GM12878 (cell line): Measurements from ENCODE around the gene CUL5. TPM values are rescaled to one million over a fixed set of nuclear protein-coding genes. Genes with fewer than 3 reads are reported as not detected.

Source experiments
- ATAC-seq: fragments of 200-7000 bp; cut with Tn5 transposase; 3 replicates; pipeline ENCODE4 v1.9.1; 2020; ENCODE audit warnings: mild to moderate bottlenecking, moderate library complexity
- BruUV-seq: library from RNA; stranded (reverse); fragments of 400-500 nt; replicated peaks from 2 replicates; lab custom pipeline; 2021; lab: Mats Ljungman, UMichigan
- CTCF ChIA-PET: fragments of 300-600 bp; sonication (Branson Sonifier 250); formaldehyde crosslinking; extraction: SDS; loops from one replicate; lab custom pipeline; 2021; ENCODE audit warnings: inconsistent platforms; lab: Yijun Ruan, JAX
- POLR2A ChIA-PET: fragments of 350-600 bp; formaldehyde crosslinking; extraction: SDS; loops from one replicate; lab custom pipeline; 2021; ENCODE audit warnings: inconsistent platforms; lab: Charles Lee
- RAD21 ChIA-PET: fragments of 300-600 bp; sonication (Branson Sonifier 250); formaldehyde crosslinking; loops from one replicate; lab custom pipeline; 2023; ENCODE audit warnings: antibody characterized with exemption; ENCODE audit not compliant: unreplicated experiment; lab: Charles Lee
- SMC1A ChIA-PET: fragments of 300-600 bp; sonication (Branson Sonifier 250); formaldehyde crosslinking; loops from one replicate; lab custom pipeline; 2023; ENCODE audit not compliant: unreplicated experiment, uncharacterized antibody; lab: Charles Lee
- DNase-seq: peaks from one replicate; pipeline ENCODE4 v3.0.0-alpha.2; 2011; ENCODE audit warnings: low read depth, low spot score
- FAIRE-seq: peaks from 3 replicates; lab custom pipeline; 2011; peaks lifted over from hg19 to GRCh38; lab: Jason Lieb, UNC
- H2AFZ ChIP-seq: 2 replicates; pipeline ENCODE4 v1.6.0; 2011; ENCODE audit warnings: low read depth, low read length, control low read depth; ENCODE audit not compliant: control insufficient read depth
- H3K27ac ChIP-seq: 2 replicates; pipeline ENCODE4 v1.5.1; 2011; ENCODE audit warnings: control low read depth; ENCODE audit not compliant: control insufficient read depth, insufficient read depth
- H3K27me3 ChIP-seq, 2 experiments: replicated peaks in 1 of 2; 2 replicates each; pipeline versions ENCODE4 v1.6.0 to v1.6.1; 2011; ENCODE audit warnings: low read length in 1 of 2; ENCODE audit not compliant: control insufficient read depth in 2 of 2, insufficient read depth in 2 of 2
- H3K36me3 ChIP-seq, 2 experiments: 2 replicates each; pipeline ENCODE4 v1.5.1; 2011; ENCODE audit warnings: low read length in 1 of 2; ENCODE audit not compliant: control insufficient read depth in 2 of 2, insufficient read depth in 2 of 2
- H3K4me1 ChIP-seq: 2 replicates; pipeline ENCODE4 v1.6.1; 2011; ENCODE audit warnings: mild to moderate bottlenecking, low read length, moderate library complexity, mixed read lengths; ENCODE audit not compliant: control insufficient read depth, insufficient read depth
- H3K4me2 ChIP-seq: 2 replicates; pipeline ENCODE4 v1.6.0; 2011; ENCODE audit warnings: control low read depth; ENCODE audit not compliant: control insufficient read depth, insufficient read depth
- H3K4me3 ChIP-seq: fragments of 200-600 bp; sonication (generic); 2 replicates; pipeline ENCODE4 v1.5.1; 2016
- H3K79me2 ChIP-seq: 2 replicates; pipeline ENCODE4 v1.6.0; 2011; ENCODE audit warnings: low read length; ENCODE audit not compliant: control insufficient read depth, insufficient read depth
- H3K9ac ChIP-seq: 2 replicates; pipeline ENCODE4 v1.8.0; 2011; ENCODE audit warnings: low read length, control low read depth, mixed read lengths; ENCODE audit not compliant: control insufficient read depth, insufficient read depth
- H3K9me3 ChIP-seq: replicated peaks from 3 replicates; pipeline ENCODE4 v1.5.1; 2011; ENCODE audit warnings: mild to moderate bottlenecking, low read length; ENCODE audit not compliant: control insufficient read depth, insufficient read depth
- H4K20me1 ChIP-seq: 2 replicates; pipeline ENCODE4 v1.6.0; 2011; ENCODE audit not compliant: control insufficient read depth, insufficient read depth
- CBX3 ChIP-seq: fragments of 200-600 bp; sonication (generic); IDR thresholded peaks from 2 replicates; pipeline ENCODE4 v1.6.1; 2016; ENCODE audit warnings: low read depth, borderline replicate concordance
- CBX5 ChIP-seq: sonication (generic); IDR thresholded peaks from 2 replicates; pipeline ENCODE4 v1.6.1; 2016; ENCODE audit warnings: low read depth, moderate library complexity, mild to moderate bottlenecking, inconsistent platforms
- EED ChIP-seq: sonication (generic); IDR thresholded peaks from 2 replicates; pipeline ENCODE4 v1.6.1; 2016; ENCODE audit warnings: antibody characterized with exemption, low read depth
- NFYB ChIP-seq: IDR thresholded peaks from 2 replicates; pipeline ENCODE4 v1.6.1; 2011; ENCODE audit warnings: low read depth, mild to moderate bottlenecking, low read length, improper control_type of control experiment, moderate library complexity; ENCODE audit not compliant: insufficient read depth
- PAX5 ChIP-seq: IDR thresholded peaks from 2 replicates; pipeline ENCODE4 v1.6.1; 2011; ENCODE audit warnings: low read depth, low read length, borderline replicate concordance
- PKNOX1 ChIP-seq: fragments of 450-650 bp; IDR thresholded peaks from 2 replicates; pipeline ENCODE4 v1.6.1; 2016; ENCODE audit warnings: mild to moderate bottlenecking
- POLR2A ChIP-seq: IDR thresholded peaks from 2 replicates; pipeline ENCODE4 v1.6.1; 2011; ENCODE audit warnings: low read depth, mild to moderate bottlenecking, low read length
- POU2F2 ChIP-seq: IDR thresholded peaks from 3 replicates; pipeline ENCODE4 v1.6.1; 2011; ENCODE audit warnings: low read depth, mild to moderate bottlenecking, low read length, borderline replicate concordance
- SMARCA5 ChIP-seq: fragments of 450-650 bp; IDR thresholded peaks from 2 replicates; pipeline ENCODE4 v1.6.1; 2017; ENCODE audit warnings: mild to moderate bottlenecking
- TCF3 ChIP-seq: IDR thresholded peaks from 2 replicates; pipeline ENCODE4 v1.6.1; 2012; ENCODE audit warnings: low read depth, mild to moderate bottlenecking, low read length, borderline replicate concordance; ENCODE audit not compliant: insufficient read depth
- WGBS: methylation state at CpG from one replicate; pipeline ENCODE4 v1.1.6; 2016; ENCODE audit warnings: low lambda C conversion rate; ENCODE audit not compliant: insufficient replicate concordance, insufficient coverage; ENCODE audit errors: missing lambda C conversion rate; 5-methylcytosine and 5-hydroxymethylcytosine counted together
- in situ Hi-C: fragments of 300-500 bp; cut with MboI; formaldehyde crosslinking; loops from 9 replicates; pipeline ENCODE4 v1.14.3; 2018; ENCODE audit warnings: mixed read lengths
- intact Hi-C: fragments of 100-400 bp; cut with micrococcal nuclease; formaldehyde crosslinking; loops from one replicate; pipeline ENCODE4 v1.14.2; 2022; ENCODE audit not compliant: unreplicated experiment
- polyA plus RNA-seq, 11 experiments: library from polyadenylated mRNA; depleted of rRNA in 4 of 11; unstranded in 6 of 11; stranded (reverse) in 5 of 11; fragments of >200 nt; fragmentation: Nextera tagmentation in 4 of 11; fragmentation: Illumina TruSeq in 1 of 11; extraction: Ambion mirVana in 4 of 11; extraction: Trizol in 1 of 11; gene quantifications; 1 replicate in 1 of 11; 2 replicates in 10 of 11; pipeline versions ENCODE4 v1.2.1 to v1.2.3, GENCODE V29; 2011 to 2016; ENCODE audit warnings: inconsistent platforms in 2 of 11, missing spikeins in 2 of 11, low read depth in 1 of 11
- total RNA-seq, 4 experiments: library from RNA; depleted of rRNA in 3 of 4; stranded (reverse); fragments of >200 nt in 3 of 4; fragmentation: Illumina TruSeq in 1 of 4; extraction: Trizol in 1 of 4; gene quantifications; 2 replicates each; pipeline versions ENCODE4 v1.2.1 to v1.2.3, GENCODE V29; 2013 to 2021
- TF ChIP-seq, protein P1 (sequence below), 3 experiments: IDR thresholded peaks in 2 of 3; conservative IDR thresholded peaks in 1 of 3; 2 replicates each; pipeline ENCODE4 v1.5.1; 2011; ENCODE audit warnings: low read depth in 3 of 3, low read length in 3 of 3, mild to moderate bottlenecking in 3 of 3, control low read depth in 2 of 3, moderate library complexity in 2 of 3, inconsistent platforms in 1 of 3, mixed read lengths in 1 of 3; ENCODE audit not compliant: control insufficient read depth in 2 of 3, insufficient read depth in 1 of 3; ENCODE audit errors: extremely low read depth in 1 of 3
- TF ChIP-seq, protein P2 (sequence below): IDR thresholded peaks from 2 replicates; pipeline ENCODE4 v1.6.1; 2012; ENCODE audit warnings: improper control_type of control experiment, low read depth, low read length; ENCODE audit not compliant: insufficient replicate concordance

Gene CUL5
- total and polyA plus RNA-seq, 10 of the 15 experiments (the other 5 are each of a cell fraction or from before 2014, with no cell fraction given) = 9.1 to 37.6 (median 18.3) TPM

- CTCF ChIA-PET = interaction anchor here (0.6 to 2.5 kb wide), 7 partner anchors 9 to 201 kb away, joined by 3 to 19 read pairs (median 3); partner anchors contain the start of gene CUL5
- 35% methylated on average over 5 of the region's 5 CpGs for WGBS
- BruUV-seq = no TSS peak
- no peaks in the 10 kb centered on the region for H3K36me3 ChIP-seq
- peaks cover 83% of the 10 kb centered on the region for H3K79me2 ChIP-seq
- DNase-seq (peak; percentile 53), ATAC-seq (peak; percentile 99), FAIRE-seq (no peak)
- no peak overlapping the region; the same call in 1 of the 2 replicates for H3K9ac ChIP-seq
- peak overlapping the region; percentile 75 for H3K27ac ChIP-seq
- in situ Hi-C loops = no loop called here
- H3K9me3 ChIP-seq = no peaks in the 10 kb centered on the region; the same call in 2 of the 3 replicates
- POLR2A ChIA-PET = interaction anchor here (0.9 to 2.0 kb wide), 4 partner anchors 9 to 161 kb away, joined by 4 to 7 read pairs (median 6); partner anchors contain the start of gene CUL5
- RAD21 ChIA-PET = interaction anchor here (0.9 to 3.9 kb wide), 3 partner anchors 10 to 17 kb away, joined by 5 to 30 read pairs (median 15); partner anchors contain the start of gene CUL5
- peak overlapping the region; percentile 6; the same call in 1 of the 2 replicates for H3K4me3 ChIP-seq
- no peak overlapping the region for H2AFZ ChIP-seq
- intact Hi-C loops = no loop called here
- SMC1A ChIA-PET = interaction anchor here (0.8 to 2.0 kb wide), 8 partner anchors 10 to 194 kb away, joined by 3 to 13 read pairs (median 6); partner anchors contain the start of gene CUL5
- no peaks in the 10 kb centered on the region for H3K27me3 ChIP-seq
- H3K4me1 ChIP-seq = peaks cover 11% of the 10 kb centered on the region
- H4K20me1 ChIP-seq = no peaks in the 10 kb centered on the region
- peak overlapping the region; percentile 54 for H3K4me2 ChIP-seq
- TF ChIP-seq CBX3 = no peak
- TF ChIP-seq PAX5 = no peak
- TF ChIP-seq EED = no peak
- TF ChIP-seq PKNOX1 = no peak
- TF ChIP-seq NFYB = no peak
- TF ChIP-seq, protein P1, sequence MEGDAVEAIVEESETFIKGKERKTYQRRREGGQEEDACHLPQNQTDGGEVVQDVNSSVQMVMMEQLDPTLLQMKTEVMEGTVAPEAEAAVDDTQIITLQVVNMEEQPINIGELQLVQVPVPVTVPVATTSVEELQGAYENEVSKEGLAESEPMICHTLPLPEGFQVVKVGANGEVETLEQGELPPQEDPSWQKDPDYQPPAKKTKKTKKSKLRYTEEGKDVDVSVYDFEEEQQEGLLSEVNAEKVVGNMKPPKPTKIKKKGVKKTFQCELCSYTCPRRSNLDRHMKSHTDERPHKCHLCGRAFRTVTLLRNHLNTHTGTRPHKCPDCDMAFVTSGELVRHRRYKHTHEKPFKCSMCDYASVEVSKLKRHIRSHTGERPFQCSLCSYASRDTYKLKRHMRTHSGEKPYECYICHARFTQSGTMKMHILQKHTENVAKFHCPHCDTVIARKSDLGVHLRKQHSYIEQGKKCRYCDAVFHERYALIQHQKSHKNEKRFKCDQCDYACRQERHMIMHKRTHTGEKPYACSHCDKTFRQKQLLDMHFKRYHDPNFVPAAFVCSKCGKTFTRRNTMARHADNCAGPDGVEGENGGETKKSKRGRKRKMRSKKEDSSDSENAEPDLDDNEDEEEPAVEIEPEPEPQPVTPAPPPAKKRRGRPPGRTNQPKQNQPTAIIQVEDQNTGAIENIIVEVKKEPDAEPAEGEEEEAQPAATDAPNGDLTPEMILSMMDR (IDR thresholded peaks at IDR 0.05 in 2 of 3, conservative IDR thresholded peaks at IDR 0.05 in 1 of 3; ENCODE audit: control insufficient read depth in 2 of 3, extremely low read depth in 1 of 3, insufficient read depth in 1 of 3, low read depth in 3 of 3, low read length in 3 of 3) = peak; percentile 14 to 51 (median 37); a peak in 5 of 6 replicates
- TF ChIP-seq, protein P2, sequence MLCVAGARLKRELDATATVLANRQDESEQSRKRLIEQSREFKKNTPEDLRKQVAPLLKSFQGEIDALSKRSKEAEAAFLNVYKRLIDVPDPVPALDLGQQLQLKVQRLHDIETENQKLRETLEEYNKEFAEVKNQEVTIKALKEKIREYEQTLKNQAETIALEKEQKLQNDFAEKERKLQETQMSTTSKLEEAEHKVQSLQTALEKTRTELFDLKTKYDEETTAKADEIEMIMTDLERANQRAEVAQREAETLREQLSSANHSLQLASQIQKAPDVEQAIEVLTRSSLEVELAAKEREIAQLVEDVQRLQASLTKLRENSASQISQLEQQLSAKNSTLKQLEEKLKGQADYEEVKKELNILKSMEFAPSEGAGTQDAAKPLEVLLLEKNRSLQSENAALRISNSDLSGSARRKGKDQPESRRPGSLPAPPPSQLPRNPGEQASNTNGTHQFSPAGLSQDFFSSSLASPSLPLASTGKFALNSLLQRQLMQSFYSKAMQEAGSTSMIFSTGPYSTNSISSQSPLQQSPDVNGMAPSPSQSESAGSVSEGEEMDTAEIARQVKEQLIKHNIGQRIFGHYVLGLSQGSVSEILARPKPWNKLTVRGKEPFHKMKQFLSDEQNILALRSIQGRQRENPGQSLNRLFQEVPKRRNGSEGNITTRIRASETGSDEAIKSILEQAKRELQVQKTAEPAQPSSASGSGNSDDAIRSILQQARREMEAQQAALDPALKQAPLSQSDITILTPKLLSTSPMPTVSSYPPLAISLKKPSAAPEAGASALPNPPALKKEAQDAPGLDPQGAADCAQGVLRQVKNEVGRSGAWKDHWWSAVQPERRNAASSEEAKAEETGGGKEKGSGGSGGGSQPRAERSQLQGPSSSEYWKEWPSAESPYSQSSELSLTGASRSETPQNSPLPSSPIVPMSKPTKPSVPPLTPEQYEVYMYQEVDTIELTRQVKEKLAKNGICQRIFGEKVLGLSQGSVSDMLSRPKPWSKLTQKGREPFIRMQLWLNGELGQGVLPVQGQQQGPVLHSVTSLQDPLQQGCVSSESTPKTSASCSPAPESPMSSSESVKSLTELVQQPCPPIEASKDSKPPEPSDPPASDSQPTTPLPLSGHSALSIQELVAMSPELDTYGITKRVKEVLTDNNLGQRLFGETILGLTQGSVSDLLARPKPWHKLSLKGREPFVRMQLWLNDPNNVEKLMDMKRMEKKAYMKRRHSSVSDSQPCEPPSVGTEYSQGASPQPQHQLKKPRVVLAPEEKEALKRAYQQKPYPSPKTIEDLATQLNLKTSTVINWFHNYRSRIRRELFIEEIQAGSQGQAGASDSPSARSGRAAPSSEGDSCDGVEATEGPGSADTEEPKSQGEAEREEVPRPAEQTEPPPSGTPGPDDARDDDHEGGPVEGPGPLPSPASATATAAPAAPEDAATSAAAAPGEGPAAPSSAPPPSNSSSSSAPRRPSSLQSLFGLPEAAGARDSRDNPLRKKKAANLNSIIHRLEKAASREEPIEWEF = no peak
- no peak for TF ChIP-seq POU2F2
- TF ChIP-seq TCF3 = no peak
- no peak for TF ChIP-seq CBX5
- TF ChIP-seq POLR2A = no peak
- TF ChIP-seq SMARCA5 = no peak
Measured at GRCh38 chr11:108025387-108026080, 16.8 kb downstream of the CUL5 start.
